Endodermal cell (in vitro differentiated cells): Measurements from ENCODE around the gene FAM193A. TPM values are rescaled to one million over a fixed set of nuclear protein-coding genes. Genes with fewer than 3 reads are reported as not detected.
"Not testable (repeated sequence)": the region's sequence is repeated elsewhere in the genome, so short reads cannot be mapped to it uniquely, and the experiment has no call there.

Experiments used
- DNase-seq: peaks from one replicate; pipeline ENCODE4 v3.0.0-alpha.2; 2017
- H3K27ac ChIP-seq: 2 replicates; pipeline ENCODE4 v1.5.1; 2013; ENCODE audit warnings: mild to moderate bottlenecking, low read depth, low read length, moderate library complexity
- H3K27me3 ChIP-seq: 2 replicates; pipeline ENCODE4 v1.6.1; 2013; ENCODE audit warnings: mild to moderate bottlenecking, low read length, moderate library complexity; ENCODE audit not compliant: insufficient read depth, control insufficient read depth, poor library complexity, severe bottlenecking
- H3K36me3 ChIP-seq: 2 replicates; pipeline ENCODE4 v1.7.0; 2013; ENCODE audit warnings: mild to moderate bottlenecking, low read length, moderate library complexity; ENCODE audit not compliant: control insufficient read depth, insufficient read depth
- H3K4me1 ChIP-seq: one replicate; pipeline ENCODE4 v1.7.0; 2013; ENCODE audit warnings: low read length; ENCODE audit not compliant: control insufficient read depth, insufficient read depth
- H3K4me3 ChIP-seq: 2 replicates; pipeline ENCODE4 v1.5.1; 2013; ENCODE audit warnings: mild to moderate bottlenecking, low read length, moderate library complexity
- H3K9ac ChIP-seq: 2 replicates; pipeline ENCODE4 v1.6.1; 2013; ENCODE audit warnings: mild to moderate bottlenecking, low read length, moderate library complexity; ENCODE audit not compliant: poor library complexity, severe bottlenecking; ENCODE audit errors: extremely low read depth
- H3K9me3 ChIP-seq: 2 replicates; pipeline ENCODE4 v1.6.1; 2013; ENCODE audit warnings: mild to moderate bottlenecking, low read length, moderate library complexity; ENCODE audit not compliant: control insufficient read depth
- H3K27ac Mint-ChIP-seq: 2 replicates; pipeline ENCODE4 v1.8.0; 2020; ENCODE audit warnings: mixed read lengths
- H3K27me3 Mint-ChIP-seq: 2 replicates; pipeline ENCODE4 v1.8.0; 2021; ENCODE audit warnings: mild to moderate bottlenecking, mixed read lengths; ENCODE audit not compliant: insufficient read depth
- H3K36me3 Mint-ChIP-seq: 2 replicates; pipeline ENCODE4 v1.8.0; 2020; ENCODE audit warnings: low read depth, mixed read lengths
- H3K4me1 Mint-ChIP-seq: 2 replicates; pipeline ENCODE4 v1.8.0; 2020; ENCODE audit warnings: mixed read lengths
- H3K4me3 Mint-ChIP-seq: 2 replicates; pipeline ENCODE4 v1.8.0; 2020; ENCODE audit warnings: mild to moderate bottlenecking, moderate library complexity, mixed read lengths
- H3K9me3 Mint-ChIP-seq: 2 replicates; pipeline ENCODE4 v1.8.0; 2020; ENCODE audit warnings: mild to moderate bottlenecking, mixed read lengths
- WGBS, 2 experiments: methylation state at CpG; one replicate each; pipeline versions ENCODE4 v1.1.5 to v1.1.7; 2013; ENCODE audit warnings: missing lambda C conversion rate in 2 of 2, mixed read lengths in 1 of 2; ENCODE audit not compliant: insufficient coverage in 1 of 2, insufficient read length in 1 of 2; 5-methylcytosine and 5-hydroxymethylcytosine counted together
- total RNA-seq, 2 donors: library from RNA; stranded (reverse); fragmentation: NEBNext Ultra II Directional in 1 of 2; extraction: Animal tissue kit (Norgen Biotek cat#: 25700) in 1 of 2; gene quantifications; 2 replicates in 1 of 2; 3 replicates in 1 of 2; pipeline ENCODE4 v1.2.1, GENCODE V29; 2021
- TF ChIP-seq, protein P1 (sequence below): fragments of 200-600 bp; sonication (generic); conservative IDR thresholded peaks from 2 replicates; pipeline ENCODE4 v1.5.0; 2021; ENCODE audit warnings: antibody characterized with exemption, mild to moderate bottlenecking

The FAM193A gene
- total RNA-seq, 2 donors from 2014 or later, result 32.1 to 39.0 TPM

DNA sequence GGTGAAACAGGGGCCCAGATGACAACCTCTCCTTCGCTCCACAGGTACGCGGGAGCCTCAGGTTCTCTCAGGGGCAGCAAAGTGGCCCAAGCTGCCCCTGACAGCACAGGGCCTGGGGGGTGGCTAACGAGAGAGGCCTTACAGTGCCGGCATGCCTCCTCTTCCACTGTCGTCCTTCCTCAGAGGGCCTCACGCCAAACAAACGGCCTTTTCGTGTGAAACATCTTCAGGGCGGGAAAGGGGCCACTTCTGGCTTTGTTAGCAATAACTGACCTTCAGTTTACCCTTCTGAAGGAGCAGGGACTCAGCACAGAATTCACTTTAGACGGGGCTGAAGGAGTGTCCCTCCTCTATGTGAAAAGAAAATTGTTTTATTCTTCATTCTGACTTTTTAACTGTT, 21.5 kb upstream of the FAM193A start:
- not testable (repeated sequence) for H3K9me3 Mint-ChIP-seq, H3K27ac Mint-ChIP-seq, H3K4me3 Mint-ChIP-seq, H3K9me3 ChIP-seq, DNase-seq, H3K27me3 ChIP-seq, H3K9ac ChIP-seq, H3K27ac ChIP-seq, H3K4me3 ChIP-seq, H3K4me1 Mint-ChIP-seq, H3K4me1 ChIP-seq, H3K27me3 Mint-ChIP-seq
- peaks cover 58% of the 10 kb centered on the region for H3K36me3 Mint-ChIP-seq
- whole genome bisulfite sequencing, 2 experiments, result 93 to 96% methylated on average over 9 to 11 of the region's 11 CpGs
- peaks cover 54% of the 10 kb centered on the region for H3K36me3 ChIP-seq

DNA sequence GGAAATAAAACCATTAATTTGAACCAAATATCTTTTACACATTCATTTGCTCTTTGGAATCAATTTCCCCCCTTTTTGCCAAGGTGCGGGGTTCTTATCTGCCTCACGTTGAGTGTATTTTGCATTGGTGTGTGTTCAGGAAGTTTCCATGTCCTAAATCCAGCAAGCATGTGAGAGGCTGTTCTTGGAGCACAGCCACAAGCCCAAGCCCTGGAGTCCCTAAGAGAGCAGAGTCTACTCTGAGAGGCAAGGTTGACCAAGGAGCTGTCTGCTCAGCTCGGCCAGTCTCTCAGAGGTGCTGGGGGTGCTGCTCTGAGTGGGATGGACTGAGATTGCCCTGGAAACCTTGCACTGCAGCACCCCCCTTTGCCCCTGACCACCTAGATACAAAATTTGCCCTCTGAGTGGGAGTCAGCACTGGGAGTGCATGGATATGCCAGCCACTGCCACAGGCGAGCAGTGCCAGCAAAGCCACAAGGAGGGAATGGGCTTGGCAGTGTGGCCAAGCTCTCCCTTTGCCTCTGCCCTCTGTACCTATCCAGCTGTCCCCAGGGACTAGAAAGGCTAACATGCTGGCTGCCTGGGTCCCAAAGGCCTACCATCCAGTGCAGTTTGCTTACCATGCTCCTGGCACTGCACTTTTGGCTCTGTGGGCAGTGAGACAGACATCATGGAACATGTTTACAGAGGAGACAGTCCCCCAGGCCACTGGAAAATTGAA, 20.5 kb upstream of the FAM193A start:
- Histone ChIP-seq H3K4me1 (peaks cover under 1% of the 10 kb centered on the region), H3K27ac (peak overlapping the region; percentile 29), H3K27me3 (no peaks in the 10 kb centered on the region), H3K4me3 (no peak overlapping the region), H3K36me3 (peaks cover 43% of the 10 kb centered on the region), H3K9ac (no peak overlapping the region), H3K9me3 (no peaks in the 10 kb centered on the region)
- Mint-ChIP-seq H3K36me3 (peaks cover 53% of the 10 kb centered on the region), H3K4me3 (no peak overlapping the region), H3K27me3 (no peaks in the 10 kb centered on the region), H3K9me3 (no peaks in the 10 kb centered on the region), H3K4me1 (peaks cover 4% of the 10 kb centered on the region), H3K27ac (no peak overlapping the region)
- no peak for DNase-seq
- 80 to 92% methylated on average over 1 to 4 of the region's 4 CpGs for WGBS, 2 experiments
- TF ChIP-seq, protein P1, sequence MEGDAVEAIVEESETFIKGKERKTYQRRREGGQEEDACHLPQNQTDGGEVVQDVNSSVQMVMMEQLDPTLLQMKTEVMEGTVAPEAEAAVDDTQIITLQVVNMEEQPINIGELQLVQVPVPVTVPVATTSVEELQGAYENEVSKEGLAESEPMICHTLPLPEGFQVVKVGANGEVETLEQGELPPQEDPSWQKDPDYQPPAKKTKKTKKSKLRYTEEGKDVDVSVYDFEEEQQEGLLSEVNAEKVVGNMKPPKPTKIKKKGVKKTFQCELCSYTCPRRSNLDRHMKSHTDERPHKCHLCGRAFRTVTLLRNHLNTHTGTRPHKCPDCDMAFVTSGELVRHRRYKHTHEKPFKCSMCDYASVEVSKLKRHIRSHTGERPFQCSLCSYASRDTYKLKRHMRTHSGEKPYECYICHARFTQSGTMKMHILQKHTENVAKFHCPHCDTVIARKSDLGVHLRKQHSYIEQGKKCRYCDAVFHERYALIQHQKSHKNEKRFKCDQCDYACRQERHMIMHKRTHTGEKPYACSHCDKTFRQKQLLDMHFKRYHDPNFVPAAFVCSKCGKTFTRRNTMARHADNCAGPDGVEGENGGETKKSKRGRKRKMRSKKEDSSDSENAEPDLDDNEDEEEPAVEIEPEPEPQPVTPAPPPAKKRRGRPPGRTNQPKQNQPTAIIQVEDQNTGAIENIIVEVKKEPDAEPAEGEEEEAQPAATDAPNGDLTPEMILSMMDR, result no peak

DNA sequence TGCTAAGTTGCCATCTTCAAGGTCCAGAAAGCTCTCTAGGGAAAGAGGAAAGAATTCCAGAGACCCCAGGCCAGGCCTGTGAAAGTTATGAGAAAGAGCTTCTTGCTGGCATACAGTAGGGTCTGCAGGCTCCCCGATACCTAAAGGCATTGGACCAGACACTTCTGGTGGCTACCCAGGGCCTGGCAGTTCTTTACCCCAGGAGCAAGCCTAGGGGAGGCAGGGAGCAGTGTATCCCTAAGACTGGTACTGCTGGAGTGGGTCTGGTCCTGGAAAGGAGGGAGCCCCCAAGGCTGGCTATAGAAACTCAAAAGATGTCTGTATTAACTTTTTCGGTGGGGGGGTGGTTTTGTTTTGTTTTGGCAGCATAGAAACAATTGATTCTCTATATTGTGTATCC, 19.8 kb upstream of the FAM193A start:
- Mint-ChIP-seq H3K4me3 (no peak overlapping the region), H3K27me3 (no peaks in the 10 kb centered on the region), H3K4me1 (peaks cover 4% of the 10 kb centered on the region), H3K9me3 (no peaks in the 10 kb centered on the region), H3K36me3 (peaks cover 53% of the 10 kb centered on the region), H3K27ac (no peak overlapping the region)
- H3K27ac ChIP-seq, result no peak overlapping the region
- no peak overlapping the region for H3K4me3 ChIP-seq
- peaks cover 42% of the 10 kb centered on the region for H3K36me3 ChIP-seq
- H3K27me3 ChIP-seq, result no peaks in the 10 kb centered on the region
- WGBS, 2 experiments, result 89% methylated on average over 2 of the region's 2 CpGs; no CpG with 5 or more reads in 1 of the 2 experiments
- H3K9me3 ChIP-seq, result no peaks in the 10 kb centered on the region
- no peak overlapping the region for H3K9ac ChIP-seq
- DNase-seq, result no peak
- no peaks in the 10 kb centered on the region for H3K4me1 ChIP-seq
- TF ChIP-seq, protein P1, result no peak

DNA sequence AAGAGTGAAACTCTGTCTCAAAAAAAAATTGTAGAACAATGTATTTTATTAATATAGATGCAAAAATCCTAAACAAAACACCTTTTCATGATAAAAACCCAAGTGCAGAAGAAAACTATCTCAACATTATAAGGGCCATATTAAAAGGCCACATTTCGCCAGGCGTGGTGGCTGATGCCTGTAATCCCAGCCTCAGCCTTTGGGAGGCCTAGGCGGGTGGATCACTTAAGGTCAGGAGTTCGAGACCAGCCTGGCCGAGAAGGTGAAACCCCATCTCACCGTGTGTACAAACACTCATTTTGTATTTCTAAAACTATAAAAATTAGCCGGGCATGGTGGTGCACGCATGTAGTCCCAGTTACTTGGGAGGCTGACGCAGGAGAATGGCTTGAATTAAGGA, 9.9 kb upstream of the FAM193A start:
- H3K36me3 Mint-ChIP-seq, result peaks cover 2% of the 10 kb centered on the region

More for the DNA sequence above, 9.9 kb upstream of the FAM193A start:
- no peaks in the 10 kb centered on the region for H3K27me3 Mint-ChIP-seq
- Histone ChIP-seq H3K4me3 (no peak overlapping the region), H3K27ac (no peak overlapping the region), H3K4me1 (no peaks in the 10 kb centered on the region), H3K9ac (no peak overlapping the region), H3K9me3 (no peaks in the 10 kb centered on the region), H3K27me3 (no peaks in the 10 kb centered on the region), H3K36me3 (no peaks in the 10 kb centered on the region)
- 95 to 100% methylated on average over 3 to 9 of the region's 9 CpGs for WGBS, 2 experiments
- DNase-seq, result no peak
- H3K9me3 Mint-ChIP-seq, result peaks cover 7% of the 10 kb centered on the region
- TF ChIP-seq, protein P1, result peak; percentile 35
- no peak overlapping the region for H3K27ac Mint-ChIP-seq
- no peaks in the 10 kb centered on the region for H3K4me1 Mint-ChIP-seq
- no peak overlapping the region for H3K4me3 Mint-ChIP-seq
